PFSK-1 (cell line): ENCODE data around the gene ADCY2.

Experiments
- FOXP2 ChIP-seq: optimal IDR thresholded peaks from 2 replicates; pipeline ENCODE3; 2011; ENCODE audit warnings: borderline replicate concordance, control low read depth, inconsistent platforms; ENCODE audit not compliant: insufficient read depth; ENCODE audit errors: extremely low read length, extremely low read depth
- POLR2AphosphoS5 ChIP-seq: IDR thresholded peaks from 2 replicates; pipeline ENCODE4 v1.6.1; 2012; ENCODE audit warnings: low read depth, mild to moderate bottlenecking, control low read depth, low read length, moderate library complexity
- REST ChIP-seq, 2 experiments: IDR thresholded peaks; 2 replicates each; pipeline versions ENCODE4 v1.6.1 to v1.8.0; 2011 to 2012; ENCODE audit warnings: low read depth in 2 of 2, low read length in 2 of 2, control low read depth in 1 of 2, inconsistent platforms in 1 of 2, mild to moderate bottlenecking in 1 of 2, moderate library complexity in 1 of 2; ENCODE audit not compliant: insufficient read depth in 1 of 2
- SIN3A ChIP-seq: IDR thresholded peaks from 2 replicates; pipeline ENCODE4 v1.6.1; 2012; ENCODE audit warnings: mild to moderate bottlenecking, low read length, moderate library complexity, borderline replicate concordance; ENCODE audit not compliant: insufficient read depth
- TAF1 ChIP-seq: IDR thresholded peaks from 2 replicates; pipeline ENCODE4 v1.6.1; 2012; ENCODE audit warnings: low read length, control low read depth, borderline replicate concordance; ENCODE audit not compliant: insufficient read depth

Gene ADCY2

DNA sequence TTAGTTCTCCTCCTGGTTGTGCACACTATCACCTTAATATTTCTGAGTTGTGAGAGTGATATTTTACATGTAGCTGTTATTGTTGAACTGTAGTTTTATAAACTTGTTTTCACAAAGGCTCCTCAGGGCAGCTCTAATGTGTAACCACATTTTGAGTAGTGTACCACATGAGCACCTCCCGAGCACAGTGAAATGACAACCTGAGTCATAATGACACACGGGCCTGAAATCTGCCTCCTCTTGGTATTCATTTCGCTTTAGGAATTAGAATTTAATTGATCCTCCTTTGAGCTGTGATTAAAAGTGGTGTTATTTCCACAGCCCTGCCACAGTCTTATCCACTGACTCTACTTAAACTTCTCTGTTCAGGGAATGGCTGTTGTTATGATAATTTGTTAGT lies 480.9 kb downstream of the ADCY2 start:
- TF ChIP-seq POLR2AphosphoS5: no peak
- no peak for TF ChIP-seq REST (IDR thresholded peaks at IDR 0.05; ENCODE audit: insufficient read depth in 1 of 2, low read depth in 2 of 2, low read length in 2 of 2)
- TF ChIP-seq FOXP2: no peak
- no peak for TF ChIP-seq SIN3A
- TF ChIP-seq TAF1: no peak

GRCh38 chr5:7877851-7878250 lies 481.9 kb downstream of the ADCY2 start:
- TF ChIP-seq POLR2AphosphoS5 (no peak), SIN3A (no peak), REST (IDR thresholded peaks at IDR 0.05; ENCODE audit: insufficient read depth in 1 of 2, low read depth in 2 of 2, low read length in 2 of 2) (no peak), TAF1 (no peak), FOXP2 (no peak)

- no peak for TF ChIP-seq POLR2AphosphoS5
- no peak for TF ChIP-seq FOXP2
- no peak for TF ChIP-seq REST (IDR thresholded peaks at IDR 0.05; ENCODE audit: insufficient read depth in 1 of 2, low read depth in 2 of 2, low read length in 2 of 2)
- no peak for TF ChIP-seq TAF1
- no peak for TF ChIP-seq SIN3A
Measured at GRCh38 chr5:7878381-7878873, 482.5 kb downstream of the ADCY2 start.
